ENCODE measurements around the gene ARHGAP11A. TPM values are rescaled to one million over a fixed set of nuclear protein-coding genes. Genes with fewer than 3 reads are reported as not detected.

ARHGAP11A gene
- total RNA-seq, 1 donor from 2014 or later = 8.0 TPM

DNA sequence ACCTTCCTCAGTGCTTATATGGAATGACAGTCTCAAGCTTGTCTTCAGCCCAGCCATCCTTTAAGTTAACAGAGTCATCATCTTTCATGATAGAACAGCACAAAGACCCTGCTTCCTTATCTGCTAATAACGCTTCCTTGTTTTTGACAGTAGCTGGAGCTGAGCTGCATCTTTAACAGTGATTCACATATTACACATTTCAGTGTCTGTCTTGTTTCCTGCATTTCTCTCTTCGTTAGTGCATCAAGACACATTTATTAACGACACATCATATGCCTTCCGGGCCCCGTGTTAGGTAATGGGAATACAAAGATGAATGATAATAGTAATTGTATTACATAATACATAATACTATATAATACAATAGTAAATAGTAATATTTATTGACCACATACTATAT lies 72.3 kb downstream of the ARHGAP11A start:
- DNase-seq = peak; percentile 4

- DNase-seq = peak; percentile 7
Observed at GRCh38 chr15:32688151-32688639, 72.9 kb downstream of the ARHGAP11A start.

Other genes with a start within 250 kb of the ARHGAP11A start
- 0.17 and 0.19 TPM in 2 replicates for gene GOLGA8K, start 212.2 kb upstream of the ARHGAP11A start, total RNA-seq
- gene GOLGA8O, start 159.9 kb upstream of the ARHGAP11A start, total RNA-seq = 0.09 and 0.51 TPM in 2 replicates
- 1.2 TPM in 2 replicates for gene GOLGA8N, start 22.0 kb upstream of the ARHGAP11A start, total RNA-seq
- gene SCG5, start 26.2 kb downstream of the ARHGAP11A start, total RNA-seq = 0.34 TPM in 1 of 2 replicates, not detected in the other
- 0.47 and 1.2 TPM in 2 replicates for gene GREM1, start 102.5 kb downstream of the ARHGAP11A start, total RNA-seq